ENCODE measurements around the gene HIBCH.
A peak's percentile ranks its signal among the peaks of the same experiment; 100 is the strongest.
"Not testable (repeated sequence)": the region's sequence is repeated elsewhere in the genome, so short reads cannot be mapped to it uniquely, and the experiment has no call there.

HIBCH gene

GRCh38 chr2:190343089-190343535, 23.5 kb upstream of the HIBCH start:
- peak; percentile 44 for DNase-seq (ENCODE audit: low read depth)

- DNase-seq (ENCODE audit: low read depth) = no peak
Observed at GRCh38 chr2:190342611-190343010, 23.0 kb upstream of the HIBCH start.

- DNase-seq (ENCODE audit: low read depth) = no peak
Observed at GRCh38 chr2:190340369-190340768, 20.7 kb upstream of the HIBCH start.

GRCh38 chr2:190339394-190339793, 19.8 kb upstream of the HIBCH start:
- no peak for DNase-seq (ENCODE audit: low read depth)

- DNase-seq (ENCODE audit: low read depth) = no peak
Observed at GRCh38 chr2:190338453-190338852, 18.8 kb upstream of the HIBCH start.

GRCh38 chr2:190336420-190336819, 16.8 kb upstream of the HIBCH start:
- DNase-seq (ENCODE audit: low read depth) = no peak

GRCh38 chr2:190335584-190335983, 16.0 kb upstream of the HIBCH start:
- DNase-seq (ENCODE audit: low read depth) = not testable (repeated sequence)

GRCh38 chr2:190335225-190335559, 15.6 kb upstream of the HIBCH start:
- no peak for DNase-seq (ENCODE audit: low read depth)

GRCh38 chr2:190334479-190335224, 15.0 kb upstream of the HIBCH start:
- DNase-seq (ENCODE audit: low read depth) = no peak

- no peak for DNase-seq (ENCODE audit: low read depth)
Observed at GRCh38 chr2:190333928-190334327, 14.3 kb upstream of the HIBCH start.

- no peak for DNase-seq (ENCODE audit: low read depth)
Observed at GRCh38 chr2:190333395-190333794, 13.8 kb upstream of the HIBCH start.

GRCh38 chr2:190328573-190329147, 9.0 kb upstream of the HIBCH start:
- DNase-seq (ENCODE audit: low read depth) = no peak

- DNase-seq (ENCODE audit: low read depth) = no peak
Observed at GRCh38 chr2:190327867-190328572, 8.4 kb upstream of the HIBCH start.

- DNase-seq (ENCODE audit: low read depth) = no peak
Observed at GRCh38 chr2:190325588-190325987, 6.0 kb upstream of the HIBCH start.

- DNase-seq (ENCODE audit: low read depth) = no peak
Observed at GRCh38 chr2:190323406-190323805, 3.8 kb upstream of the HIBCH start.

- no peak for DNase-seq (ENCODE audit: low read depth)
Observed at GRCh38 chr2:190320696-190321095, 1.1 kb upstream of the HIBCH start.

GRCh38 chr2:190318931-190319554, 583 bp downstream of the HIBCH start:
- DNase-seq (ENCODE audit: low read depth) = no peak

- no peak for DNase-seq (ENCODE audit: low read depth)
Observed at GRCh38 chr2:190318514-190318913, 1.1 kb downstream of the HIBCH start.

GRCh38 chr2:190315273-190315672, 4.4 kb downstream of the HIBCH start:
- DNase-seq (ENCODE audit: low read depth) = no peak

GRCh38 chr2:190313880-190314279, 5.7 kb downstream of the HIBCH start:
- no peak for DNase-seq (ENCODE audit: low read depth)

GRCh38 chr2:190312635-190313025, 7.0 kb downstream of the HIBCH start:
- DNase-seq (ENCODE audit: low read depth) = not testable (repeated sequence)

- no peak for DNase-seq (ENCODE audit: low read depth)
Observed at GRCh38 chr2:190311893-190312634, 7.6 kb downstream of the HIBCH start.
